B cell (primary cell): Measurements from ENCODE around the gene HMG20B. TPM values are rescaled to one million over a fixed set of nuclear protein-coding genes. Genes with fewer than 3 reads are reported as not detected.

Experiments used
- ATAC-seq: fragments of 200-7000 bp; cut with Tn5 transposase; one replicate; pipeline ENCODE4 v1.10.0; 2021; ENCODE audit warnings: low read depth, mild to moderate bottlenecking, moderate number of reproducible peaks, moderate library complexity
- CTCF ChIA-PET: fragments of 350-600 bp; sonication (Branson Sonifier 250); formaldehyde crosslinking; loops from one replicate; lab custom pipeline; 2021; ENCODE audit warnings: antibody characterized with exemption, inconsistent platforms; lab: Charles Lee
- POLR2A ChIA-PET: fragments of 350-600 bp; sonication (Branson Sonifier 250); formaldehyde crosslinking; loops from one replicate; lab custom pipeline; 2021; ENCODE audit warnings: antibody characterized with exemption; lab: Charles Lee
- DNase-seq: peaks from one replicate; pipeline ENCODE4 v3.0.0; 2013
- H2AFZ ChIP-seq: 2 replicates; pipeline ENCODE4 v1.6.1; 2012; ENCODE audit warnings: mild to moderate bottlenecking, low read depth, low read length; ENCODE audit not compliant: insufficient read depth, poor library complexity, severe bottlenecking
- H3K27ac ChIP-seq, 2 donors: 1 replicate in 1 of 2; 2 replicates in 1 of 2; pipeline ENCODE4 v1.5.1; 2012 to 2013; ENCODE audit warnings: low read length in 2 of 2, mild to moderate bottlenecking in 2 of 2, moderate library complexity in 1 of 2
- H3K27me3 ChIP-seq, 4 experiments: fragments of 200-600 bp in 1 of 4; sonication (generic) in 1 of 4; replicated peaks in 1 of 4; 1 replicate in 2 of 4; 2 replicates in 2 of 4; pipeline versions ENCODE4 v1.6.1 to v1.7.0; 2013 to 2016; ENCODE audit warnings: low read length in 3 of 4, mild to moderate bottlenecking in 2 of 4, mixed read lengths in 1 of 4, moderate library complexity in 1 of 4; ENCODE audit not compliant: insufficient read depth in 4 of 4, control insufficient read depth in 3 of 4; ENCODE audit errors: control extremely low read depth in 1 of 4
- H3K36me3 ChIP-seq, 2 experiments: replicated peaks in 1 of 2; 1 replicate in 1 of 2; 2 replicates in 1 of 2; pipeline versions ENCODE4 v1.6.1 to v1.7.1; 2013; ENCODE audit warnings: low read length in 1 of 2; ENCODE audit not compliant: insufficient read depth in 2 of 2, control insufficient read depth in 1 of 2; ENCODE audit errors: control extremely low read depth in 1 of 2, extremely low read depth in 1 of 2
- H3K4me1 ChIP-seq, 2 donors: fragments of 200-600 bp in 1 of 2; sonication (generic) in 1 of 2; 1 replicate in 1 of 2; 2 replicates in 1 of 2; pipeline versions ENCODE4 v1.5.1 to v1.6.1; 2013 to 2017; ENCODE audit warnings: low read length in 2 of 2; ENCODE audit not compliant: control insufficient read depth in 2 of 2, insufficient read depth in 2 of 2
- H3K4me2 ChIP-seq: replicated peaks from 2 replicates; pipeline ENCODE3; 2012; ENCODE audit warnings: mild to moderate bottlenecking, low read depth, low read length; ENCODE audit not compliant: poor library complexity, severe bottlenecking
- H3K4me3 ChIP-seq, 5 experiments: fragments of 200-600 bp in 1 of 5; sonication (generic) in 1 of 5; 1 replicate in 3 of 5; 2 replicates in 2 of 5; pipeline versions ENCODE4 v1.5.1 to v1.7.0; 2011 to 2016; ENCODE audit warnings: low read length in 4 of 5, mild to moderate bottlenecking in 4 of 5, low read depth in 2 of 5, control low read depth in 1 of 5, moderate library complexity in 1 of 5; ENCODE audit not compliant: insufficient read depth in 1 of 5; ENCODE audit errors: control extremely low read depth in 1 of 5, extremely low read depth in 1 of 5
- H3K79me2 ChIP-seq: fragments of 200-600 bp; sonication (generic); one replicate; pipeline ENCODE4 v1.6.0; 2016; ENCODE audit warnings: low read length; ENCODE audit not compliant: control insufficient read depth, insufficient read depth
- H3K9ac ChIP-seq: fragments of 200-600 bp; sonication (generic); 2 replicates; pipeline ENCODE4 v1.6.1; 2017; ENCODE audit warnings: mild to moderate bottlenecking, low read length, moderate library complexity
- H3K9me3 ChIP-seq, 3 donors: one replicate each; pipeline versions ENCODE4 v1.6.1 to v1.7.1; 2013; ENCODE audit warnings: low read length in 2 of 3; ENCODE audit not compliant: control insufficient read depth in 2 of 3, insufficient read depth in 1 of 3; ENCODE audit errors: control extremely low read depth in 1 of 3
- H4K20me1 ChIP-seq: 2 replicates; pipeline ENCODE4 v1.6.0; 2012; ENCODE audit warnings: mild to moderate bottlenecking, low read length; ENCODE audit not compliant: insufficient read depth, control insufficient read depth, poor library complexity, severe bottlenecking
- H3K27ac Mint-ChIP-seq: one replicate; pipeline ENCODE4 v1.8.0; 2021; ENCODE audit warnings: mixed read lengths
- H3K27me3 Mint-ChIP-seq: one replicate; pipeline ENCODE4 v1.8.0; 2021; ENCODE audit warnings: mixed read lengths
- H3K4me1 Mint-ChIP-seq: one replicate; pipeline ENCODE4 v1.8.0; 2021; ENCODE audit warnings: mixed read lengths
- H3K4me3 Mint-ChIP-seq: one replicate; pipeline ENCODE4 v1.8.0; 2021; ENCODE audit warnings: mixed read lengths
- H3K9me3 Mint-ChIP-seq: one replicate; pipeline ENCODE4 v1.8.0; 2022; ENCODE audit warnings: mixed read lengths; ENCODE audit not compliant: insufficient read depth
- CTCF ChIP-seq: fragments of 200-600 bp; IDR thresholded peaks from one replicate; pipeline ENCODE4 v1.8.0; 2022; ENCODE audit warnings: antibody characterized with exemption, mild to moderate bottlenecking
- EZH2 ChIP-seq: IDR thresholded peaks from 2 replicates; pipeline ENCODE4 v1.6.1; 2012; ENCODE audit warnings: borderline replicate concordance, low read depth, mild to moderate bottlenecking, moderate library complexity, low read length; ENCODE audit not compliant: insufficient read depth, poor library complexity, severe bottlenecking
- WGBS: methylation state at CpG from one replicate; pipeline ENCODE4 v1.1.5; 2013; ENCODE audit warnings: missing lambda C conversion rate; ENCODE audit not compliant: insufficient coverage; 5-methylcytosine and 5-hydroxymethylcytosine counted together
- intact Hi-C: fragments of 100-400 bp; cut with micrococcal nuclease; formaldehyde crosslinking; loops from one replicate; pipeline ENCODE4 v1.10.0; 2022
- polyA plus RNA-seq: library from polyadenylated mRNA; depleted of rRNA; stranded (reverse); fragments of >200 nt; gene quantifications from 2 replicates; pipeline ENCODE4 v1.2.3, GENCODE V29; 2012
- total RNA-seq, 2 donors: library from RNA; stranded (reverse); fragments of 120-200 nt in 1 of 2; gene quantifications; 1 replicate in 1 of 2; 2 replicates in 1 of 2; pipeline versions ENCODE4 v1.2.3 to v1.2.4, GENCODE V29; 2013 to 2022

Gene HMG20B
- total and polyA plus RNA-seq, 2 donors (not counting 1 experiment from before 2014, with no cell fraction given): 41.7 to 59.0 TPM

- POLR2A ChIA-PET: no interaction called here
- no peak overlapping the region for H3K27ac Mint-ChIP-seq
- Histone ChIP-seq H2AFZ (peak overlapping the region; percentile 84), H4K20me1 (no peaks in the 10 kb centered on the region), H3K9ac (peak overlapping the region; percentile 74), H3K27ac (peak overlapping the region in 1 of 2 donors; percentile 55), H3K4me3 (peak overlapping the region; percentile 49 to 71 (median 65)), H3K9me3 (peaks cover 0 to 25% (median 0%) of the 10 kb centered on the region in 3 donors), H3K4me1 (peaks cover 36 to 49% of the 10 kb centered on the region in 2 donors), H3K79me2 (peaks cover 7% of the 10 kb centered on the region), H3K36me3 (peaks cover 0 to 6% of the 10 kb centered on the region in 2 experiments), H3K27me3 (peaks cover 0 to 4% (median 0%) of the 10 kb centered on the region in 4 experiments), H3K4me2 (peak overlapping the region; percentile 97)
- intact Hi-C loops: loop anchor here (5.0 kb wide), 1 partner anchor 49 kb away; the partner anchor contains the start of gene MFSD12
- CTCF ChIA-PET: interaction anchor here (0.6 kb wide), 1 partner anchor 96 kb away, joined by 4 read pairs; no protein-coding TSS in a partner anchor
- H3K4me1 Mint-ChIP-seq: peaks cover 21% of the 10 kb centered on the region
- TF ChIP-seq CTCF (no peak), EZH2 (no peak)
- no peaks in the 10 kb centered on the region for H3K9me3 Mint-ChIP-seq
- peak; percentile 34 for ATAC-seq
- under 1% methylated on average over 34 of the region's 35 CpGs for WGBS
- H3K4me3 Mint-ChIP-seq: no peak overlapping the region
- peak; percentile 47 for DNase-seq
- H3K27me3 Mint-ChIP-seq: no peaks in the 10 kb centered on the region
These were observed 33.5 kb downstream of the HMG20B start for GRCh38 chr19:3606174-3606689.

- peak within 1 kb of the TSS; percentile 69 for H3K4me3 Mint-ChIP-seq
- peak within 1 kb of the TSS; percentile 22 for H3K27ac Mint-ChIP-seq
- intact Hi-C loops: loop anchor here (5.0 kb wide), 1 partner anchor 49 kb away; the partner anchor contains the start of gene MFSD12
- peak; percentile 63 for ATAC-seq
- ChIA-PET POLR2A (no interaction called here), CTCF (interaction anchor here (0.6 kb wide), 1 partner anchor 96 kb away, joined by 4 read pairs; no protein-coding TSS in a partner anchor)
- peaks cover 0 to 11% of the 10 kb centered on the region in 2 experiments for H3K36me3 ChIP-seq
- H3K9me3 ChIP-seq: peaks cover 0 to 25% (median 0%) of the 10 kb centered on the region in 3 donors
- peaks cover 36 to 49% of the 10 kb centered on the region in 2 donors for H3K4me1 ChIP-seq
- no peaks in the 10 kb centered on the region for H3K9me3 Mint-ChIP-seq
- peak within 1 kb of the TSS; percentile 84 for H2AFZ ChIP-seq
- H3K4me2 ChIP-seq: peak within 1 kb of the TSS; percentile 97
- H3K79me2 ChIP-seq: peaks cover 7% of the 10 kb centered on the region
- peak within 1 kb of the TSS; percentile 49 to 71 (median 65) for H3K4me3 ChIP-seq
- H3K4me1 Mint-ChIP-seq: peaks cover 21% of the 10 kb centered on the region
- TF ChIP-seq EZH2: no peak
- no peak for TF ChIP-seq CTCF
- H3K27ac ChIP-seq: peak within 1 kb of the TSS in 1 of 2 donors; percentile 55
- no peaks in the 10 kb centered on the region for H4K20me1 ChIP-seq
- 3% methylated on average over 43 of the region's 46 CpGs for WGBS
- no peaks in the 10 kb centered on the region for H3K27me3 Mint-ChIP-seq
- peak within 1 kb of the TSS; percentile 74 for H3K9ac ChIP-seq
- peaks cover 0 to 4% (median 0%) of the 10 kb centered on the region in 4 experiments for H3K27me3 ChIP-seq
- peak; percentile 68 for DNase-seq
These were observed 34.0 kb downstream of the HMG20B start, which contains the start of gene TBXA2R for GRCh38 chr19:3606690-3607289. Gene TBXA2R (minus strand): TSS chr19:3606875. CDS start chr19:3600634, 6,241 bp downstream.
